T-helper 1 cell treated with Interleukin-12 subunit alpha and Interleukin-12 subunit beta and Interleukin-4 antibody, amounts not matched to agents 30 μg/mL and 1 μg/mL, for 36 hours (primary cell): Measurements from ENCODE around the gene SH3GL1.
A peak's percentile ranks its signal among the peaks of the same experiment; 100 is the strongest.

Experiments
- H3K27ac Mint-ChIP-seq: one replicate; pipeline ENCODE4 v1.8.0; 2021; ENCODE audit warnings: mild to moderate bottlenecking, mixed read lengths
- H3K27me3 Mint-ChIP-seq: one replicate; pipeline ENCODE4 v1.8.0; 2021; ENCODE audit warnings: low read depth, mixed read lengths
- H3K36me3 Mint-ChIP-seq: one replicate; pipeline ENCODE4 v1.8.0; 2021; ENCODE audit warnings: low read depth, mixed read lengths
- H3K4me1 Mint-ChIP-seq: one replicate; pipeline ENCODE4 v1.8.0; 2021; ENCODE audit warnings: low read depth, mixed read lengths
- H3K4me3 Mint-ChIP-seq: one replicate; pipeline ENCODE4 v1.8.0; 2021; ENCODE audit warnings: mild to moderate bottlenecking, moderate library complexity, mixed read lengths
- H3K9me3 Mint-ChIP-seq: one replicate; pipeline ENCODE4 v1.8.0; 2021; ENCODE audit warnings: mixed read lengths

The SH3GL1 gene

GRCh38 chr19:4416268-4416667, 15.9 kb upstream of the SH3GL1 start:
- H3K27ac Mint-ChIP-seq: no peak overlapping the region
- H3K4me3 Mint-ChIP-seq: no peak overlapping the region
- H3K9me3 Mint-ChIP-seq: no peaks in the 10 kb centered on the region
- no peaks in the 10 kb centered on the region for H3K27me3 Mint-ChIP-seq
- H3K4me1 Mint-ChIP-seq: peaks cover 3% of the 10 kb centered on the region
- H3K36me3 Mint-ChIP-seq: peaks cover 5% of the 10 kb centered on the region

GRCh38 chr19:4415352-4415751, 15.0 kb upstream of the SH3GL1 start:
- peaks cover 3% of the 10 kb centered on the region for H3K4me1 Mint-ChIP-seq
- H3K27me3 Mint-ChIP-seq: no peaks in the 10 kb centered on the region
- H3K4me3 Mint-ChIP-seq: no peak overlapping the region
- no peaks in the 10 kb centered on the region for H3K9me3 Mint-ChIP-seq
- peaks cover 5% of the 10 kb centered on the region for H3K36me3 Mint-ChIP-seq
- no peak overlapping the region for H3K27ac Mint-ChIP-seq

GRCh38 chr19:4414800-4415321, 14.5 kb upstream of the SH3GL1 start:
- Mint-ChIP-seq H3K27ac (no peak overlapping the region), H3K4me1 (peaks cover 3% of the 10 kb centered on the region), H3K4me3 (no peak overlapping the region), H3K36me3 (peaks cover 5% of the 10 kb centered on the region), H3K27me3 (no peaks in the 10 kb centered on the region), H3K9me3 (no peaks in the 10 kb centered on the region)

DNA sequence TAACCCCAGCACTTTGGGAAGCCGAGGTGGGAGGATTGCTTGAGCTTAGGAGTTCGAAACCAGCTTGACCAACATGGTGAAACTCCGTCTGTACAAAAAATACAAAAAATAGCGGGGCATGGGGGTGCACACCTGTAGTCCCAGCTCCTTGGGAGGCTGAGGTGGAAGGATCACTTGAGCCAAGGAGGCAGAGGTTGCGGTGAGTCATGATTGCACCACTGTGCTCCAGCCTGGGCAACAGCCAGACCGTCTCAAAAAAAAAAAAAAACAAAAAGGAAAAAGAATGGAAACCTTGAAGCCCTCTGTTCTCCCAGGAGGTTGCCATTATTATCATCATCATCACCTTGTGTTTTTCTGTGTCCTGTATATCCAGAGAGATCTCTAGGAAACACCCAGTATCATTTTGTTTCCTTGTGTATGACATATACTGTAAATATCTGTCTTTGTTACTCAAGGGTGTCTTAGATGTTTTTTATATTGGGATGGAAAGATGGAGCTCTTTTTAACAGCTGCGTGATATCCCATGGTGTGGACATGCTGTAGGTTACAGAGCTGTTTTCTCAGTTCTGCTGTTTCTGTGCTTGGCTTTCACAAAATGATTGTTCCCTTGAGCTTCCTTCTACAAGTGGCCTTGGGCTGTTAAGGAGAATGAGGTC, 13.9 kb upstream of the SH3GL1 start:
- Mint-ChIP-seq H3K27me3 (no peaks in the 10 kb centered on the region), H3K36me3 (peaks cover 10% of the 10 kb centered on the region), H3K9me3 (no peaks in the 10 kb centered on the region), H3K4me1 (peaks cover 3% of the 10 kb centered on the region), H3K27ac (no peak overlapping the region), H3K4me3 (no peak overlapping the region)

GRCh38 chr19:4413588-4413987, 13.2 kb upstream of the SH3GL1 start:
- Mint-ChIP-seq H3K9me3 (no peaks in the 10 kb centered on the region), H3K4me3 (no peak overlapping the region), H3K36me3 (peaks cover 15% of the 10 kb centered on the region), H3K27ac (no peak overlapping the region), H3K4me1 (peaks cover 3% of the 10 kb centered on the region), H3K27me3 (no peaks in the 10 kb centered on the region)

DNA sequence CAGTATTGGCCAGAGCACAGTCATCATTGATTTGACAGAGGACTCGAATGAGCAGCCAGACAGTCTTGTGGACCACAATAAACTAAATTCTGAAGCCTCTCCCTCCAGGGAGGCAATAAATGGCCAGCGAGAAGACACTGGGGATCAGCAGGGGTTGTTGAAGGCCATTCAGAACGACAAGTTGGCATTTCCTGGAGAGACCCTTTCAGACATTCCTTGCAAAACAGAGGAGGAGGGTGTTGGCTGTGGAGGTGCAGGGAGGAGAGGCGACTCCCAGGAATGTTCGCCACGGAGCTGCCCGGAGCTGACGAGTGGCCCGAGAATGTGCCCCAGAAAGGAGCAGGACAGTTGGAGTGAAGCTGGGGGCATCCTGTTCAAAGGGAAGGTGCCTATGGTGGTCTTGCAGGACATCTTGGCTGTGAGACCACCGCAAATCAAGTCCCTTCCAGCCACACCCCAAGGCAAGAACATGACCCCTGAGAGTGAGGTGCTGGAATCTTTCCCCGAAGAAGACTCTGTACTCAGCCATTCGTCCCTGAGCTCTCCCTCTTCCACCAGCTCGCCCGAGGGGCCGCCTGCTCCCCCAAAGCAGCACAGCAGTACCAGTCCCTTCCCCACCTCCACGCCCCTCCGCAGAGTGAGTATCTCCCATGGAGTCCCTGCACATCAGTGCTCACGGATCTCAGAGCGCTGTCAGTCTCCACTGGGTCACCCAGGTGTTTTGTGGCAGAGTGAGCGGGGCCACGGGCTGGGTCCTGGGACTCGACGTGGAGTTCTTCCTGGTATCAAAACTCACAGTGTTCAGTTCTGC, 9.0 kb upstream of the SH3GL1 start:
- H3K9me3 Mint-ChIP-seq: no peaks in the 10 kb centered on the region
- no peak overlapping the region for H3K4me3 Mint-ChIP-seq
- peaks cover 21% of the 10 kb centered on the region for H3K36me3 Mint-ChIP-seq
- H3K27ac Mint-ChIP-seq: no peak overlapping the region
- H3K4me1 Mint-ChIP-seq: peaks cover 11% of the 10 kb centered on the region
- no peaks in the 10 kb centered on the region for H3K27me3 Mint-ChIP-seq

- Mint-ChIP-seq H3K4me1 (peaks cover 28% of the 10 kb centered on the region), H3K4me3 (no peak overlapping the region), H3K36me3 (peaks cover 21% of the 10 kb centered on the region)
Measured at GRCh38 chr19:4406626-4407025, 6.3 kb upstream of the SH3GL1 start.

DNA sequence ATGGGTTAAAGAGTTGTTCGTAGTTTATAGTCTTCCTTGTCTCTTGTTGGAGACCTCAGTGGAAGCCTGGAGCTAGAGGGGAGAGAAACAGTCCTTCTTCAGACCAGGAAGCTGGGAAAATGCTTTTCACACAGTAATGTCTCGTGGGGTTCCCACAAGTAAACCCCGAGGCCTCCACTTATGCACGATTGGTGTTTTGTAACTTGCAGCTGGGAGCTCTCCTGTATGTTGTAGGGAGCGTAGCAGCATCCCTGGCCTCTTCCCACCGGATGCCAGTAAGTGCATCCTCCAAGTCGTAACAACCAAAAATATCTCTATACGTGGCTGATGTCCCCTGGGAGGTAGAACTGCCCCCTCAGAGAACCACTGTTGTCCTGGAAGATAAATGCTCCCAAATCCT, 5.6 kb upstream of the SH3GL1 start:
- H3K27me3 Mint-ChIP-seq: no peaks in the 10 kb centered on the region
- H3K4me1 Mint-ChIP-seq: peaks cover 34% of the 10 kb centered on the region
- no peak overlapping the region for H3K4me3 Mint-ChIP-seq
- no peaks in the 10 kb centered on the region for H3K9me3 Mint-ChIP-seq
- peaks cover 21% of the 10 kb centered on the region for H3K36me3 Mint-ChIP-seq
- no peak overlapping the region for H3K27ac Mint-ChIP-seq

More at GRCh38 chr19:4406626-4407025, 6.3 kb upstream of the SH3GL1 start:
- H3K27me3 Mint-ChIP-seq: no peaks in the 10 kb centered on the region
- H3K9me3 Mint-ChIP-seq: no peaks in the 10 kb centered on the region
- H3K27ac Mint-ChIP-seq: no peak overlapping the region

- Mint-ChIP-seq H3K27ac (peak overlapping the region; percentile 89), H3K27me3 (no peaks in the 10 kb centered on the region), H3K9me3 (no peaks in the 10 kb centered on the region), H3K4me1 (peaks cover 36% of the 10 kb centered on the region), H3K36me3 (peaks cover 13% of the 10 kb centered on the region), H3K4me3 (peak overlapping the region; percentile 92)
Measured at GRCh38 chr19:4403005-4403761, 2.8 kb upstream of the SH3GL1 start.

DNA sequence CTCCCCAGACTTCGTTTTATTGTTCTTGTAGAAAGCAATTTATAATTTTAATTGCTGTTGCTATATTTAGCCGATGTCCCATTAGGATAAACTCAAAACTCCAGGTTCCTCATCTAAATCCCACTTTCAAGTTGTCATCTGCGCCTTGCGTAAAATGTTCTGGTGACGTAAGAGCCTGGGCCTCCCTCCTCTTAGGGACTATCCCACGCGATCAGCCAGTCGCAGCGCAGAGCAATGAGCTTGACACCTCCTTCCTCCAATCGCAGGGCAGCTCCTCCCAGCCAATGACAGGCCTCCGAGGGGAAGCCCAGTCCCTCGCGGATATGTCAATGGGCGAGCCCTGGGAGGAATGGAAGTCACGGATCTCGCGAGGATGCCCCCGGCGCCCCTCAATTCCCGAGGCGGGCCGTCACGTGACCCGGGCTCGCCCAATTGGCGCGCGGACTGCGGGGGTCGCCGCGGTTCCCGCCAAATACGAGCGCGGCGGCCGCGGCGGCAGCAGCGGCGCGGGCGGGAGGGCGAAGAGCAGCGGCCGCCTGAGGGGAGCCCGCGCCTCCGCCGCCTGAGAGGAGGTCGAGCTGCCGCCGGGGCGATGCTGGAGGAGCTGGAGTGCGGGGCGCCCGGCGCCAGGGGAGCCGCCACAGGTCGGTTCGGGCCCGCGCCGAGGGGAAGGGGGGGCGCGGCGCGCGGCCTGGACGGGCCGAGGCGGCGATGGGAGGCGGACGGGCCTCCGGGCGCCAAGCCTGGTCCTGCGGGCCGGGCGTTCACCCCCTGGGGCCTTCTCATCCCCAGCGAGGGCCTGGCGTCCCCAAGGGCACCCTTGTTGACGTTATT, 2.0 kb upstream of the SH3GL1 start, which contains the start of gene CHAF1A:
TSS of gene CHAF1A (plus strand) at position 470 of the 834 bp plus-strand sequence. CDS start at position 593, 123 bp downstream.
- peaks cover 38% of the 10 kb centered on the region for H3K4me1 Mint-ChIP-seq
- H3K27ac Mint-ChIP-seq: peak within 1 kb of the TSS; percentile 94
- H3K9me3 Mint-ChIP-seq: no peaks in the 10 kb centered on the region
- peak within 1 kb of the TSS; percentile 92 for H3K4me3 Mint-ChIP-seq
- H3K36me3 Mint-ChIP-seq: peaks cover 13% of the 10 kb centered on the region
- no peaks in the 10 kb centered on the region for H3K27me3 Mint-ChIP-seq

GRCh38 chr19:4401769-4402170, 1.4 kb upstream of the SH3GL1 start:
- Mint-ChIP-seq H3K27ac (peak overlapping the region; percentile 94), H3K4me3 (peak overlapping the region; percentile 79), H3K36me3 (peaks cover 15% of the 10 kb centered on the region), H3K27me3 (no peaks in the 10 kb centered on the region), H3K9me3 (no peaks in the 10 kb centered on the region), H3K4me1 (peaks cover 44% of the 10 kb centered on the region)

DNA sequence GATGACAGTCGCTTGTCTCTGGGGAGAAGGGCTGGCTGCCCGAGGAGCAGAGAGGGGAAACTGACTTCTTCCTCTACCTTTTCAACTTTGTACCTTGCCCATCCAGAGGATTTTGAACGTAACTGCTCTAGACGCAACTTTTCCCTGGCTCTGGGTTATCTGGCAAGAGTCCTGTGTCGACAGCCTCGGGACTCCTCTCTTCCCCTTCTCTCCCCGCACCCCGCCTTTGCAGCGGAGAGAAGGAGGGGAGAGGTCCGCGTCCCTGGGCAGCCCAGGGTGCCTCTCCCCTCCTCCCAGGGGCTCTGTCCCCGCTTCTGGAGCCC, 574 bp downstream of the SH3GL1 start:
- no peaks in the 10 kb centered on the region for H3K27me3 Mint-ChIP-seq
- H3K9me3 Mint-ChIP-seq: no peaks in the 10 kb centered on the region
- peak overlapping the region; percentile 87 for H3K27ac Mint-ChIP-seq
- peaks cover 19% of the 10 kb centered on the region for H3K36me3 Mint-ChIP-seq
- H3K4me3 Mint-ChIP-seq: peak overlapping the region; percentile 92
- peaks cover 50% of the 10 kb centered on the region for H3K4me1 Mint-ChIP-seq

DNA sequence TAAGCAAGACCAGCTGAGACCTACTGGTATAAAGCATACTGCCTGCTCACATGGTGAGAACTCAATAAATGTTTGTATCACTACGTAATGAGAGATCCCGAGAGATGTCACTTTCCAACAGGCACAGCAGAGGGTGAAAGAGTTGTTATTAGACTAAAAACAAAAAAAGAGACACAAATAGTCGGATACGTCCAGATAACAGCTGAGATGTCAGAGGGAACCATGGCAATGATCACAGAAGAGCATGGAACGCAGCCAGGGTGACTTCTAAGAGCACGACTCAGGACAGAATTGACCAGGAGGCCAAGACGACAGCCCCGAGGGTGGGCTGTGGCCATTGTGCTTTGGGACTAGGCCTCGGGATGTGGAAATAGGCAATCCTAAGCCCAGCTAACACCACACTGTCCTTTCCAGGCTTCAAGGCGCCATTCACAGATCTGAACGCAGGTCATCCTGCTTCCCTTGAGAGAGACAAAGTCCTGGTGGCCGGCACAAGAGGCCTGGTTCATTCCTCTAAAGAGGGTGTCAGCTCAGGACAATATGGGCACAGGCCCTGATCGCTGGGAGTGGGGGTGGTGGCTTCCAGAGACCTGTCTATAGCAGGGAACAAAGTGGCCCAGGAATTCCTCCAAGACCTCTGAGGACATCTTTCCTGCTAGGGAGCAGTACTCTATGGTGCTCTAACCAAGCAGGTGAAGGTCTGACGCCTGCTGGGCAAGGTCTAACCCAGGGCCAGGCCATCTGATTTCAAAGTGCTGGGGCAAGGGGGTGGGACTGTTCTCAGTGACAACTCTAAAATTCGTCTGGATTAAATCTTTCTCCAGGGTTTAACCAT, 3.2 kb downstream of the SH3GL1 start:
- H3K9me3 Mint-ChIP-seq: no peaks in the 10 kb centered on the region
- H3K4me1 Mint-ChIP-seq: peaks cover 47% of the 10 kb centered on the region
- H3K36me3 Mint-ChIP-seq: peaks cover 23% of the 10 kb centered on the region
- no peaks in the 10 kb centered on the region for H3K27me3 Mint-ChIP-seq
- H3K27ac Mint-ChIP-seq: no peak overlapping the region
- H3K4me3 Mint-ChIP-seq: no peak overlapping the region
